BJ (cell line): ENCODE results near the gene MAN1C1. TPM values are rescaled to one million over a fixed set of nuclear protein-coding genes. Genes with fewer than 3 reads are reported as not detected.
"Not testable (repeated sequence)": the region's sequence is repeated elsewhere in the genome, so short reads cannot be mapped to it uniquely, and the experiment has no call there.

ENCODE experiments used
- CTCF ChIA-PET: fragments of 350-600 bp; formaldehyde crosslinking; extraction: SDS; loops from one replicate; lab custom pipeline; 2021; ENCODE audit warnings: antibody characterized with exemption, inconsistent platforms; lab: Yijun Ruan, JAX
- POLR2A ChIA-PET: fragments of 300-600 bp; sonication (Branson Sonifier 250); formaldehyde crosslinking; extraction: SDS; loops from one replicate; lab custom pipeline; 2021; ENCODE audit warnings: antibody characterized with exemption; lab: Charles Lee
- DNase-seq: peaks from one replicate; pipeline ENCODE4 v3.0.0-alpha.2; 2011; ENCODE audit warnings: low read depth
- H3K27me3 ChIP-seq: 2 replicates; pipeline ENCODE4 v1.6.0; 2011; ENCODE audit warnings: low read length; ENCODE audit not compliant: control insufficient read depth, insufficient read depth
- H3K36me3 ChIP-seq: 2 replicates; pipeline ENCODE4 v1.5.1; 2011; ENCODE audit warnings: low read length; ENCODE audit not compliant: control insufficient read depth, insufficient read depth
- H3K4me3 ChIP-seq: 2 replicates; pipeline ENCODE4 v1.5.1; 2011; ENCODE audit warnings: low read depth, mild to moderate bottlenecking, control low read depth, low read length
- polyA plus RNA-seq: library from polyadenylated mRNA; depleted of rRNA; stranded (reverse); fragments of >200 nt; gene quantifications from 2 replicates; pipeline ENCODE4 v1.2.3, GENCODE V29; 2011
- TF ChIP-seq, protein P1 (sequence below): IDR thresholded peaks from 2 replicates; pipeline ENCODE4 v1.5.1; 2011; ENCODE audit warnings: low read depth, mild to moderate bottlenecking, control low read depth, inconsistent platforms, low read length, moderate library complexity; ENCODE audit not compliant: insufficient read depth

MAN1C1 gene
- polyA plus RNA-seq, 1 experiment = 1.1 TPM

DNA sequence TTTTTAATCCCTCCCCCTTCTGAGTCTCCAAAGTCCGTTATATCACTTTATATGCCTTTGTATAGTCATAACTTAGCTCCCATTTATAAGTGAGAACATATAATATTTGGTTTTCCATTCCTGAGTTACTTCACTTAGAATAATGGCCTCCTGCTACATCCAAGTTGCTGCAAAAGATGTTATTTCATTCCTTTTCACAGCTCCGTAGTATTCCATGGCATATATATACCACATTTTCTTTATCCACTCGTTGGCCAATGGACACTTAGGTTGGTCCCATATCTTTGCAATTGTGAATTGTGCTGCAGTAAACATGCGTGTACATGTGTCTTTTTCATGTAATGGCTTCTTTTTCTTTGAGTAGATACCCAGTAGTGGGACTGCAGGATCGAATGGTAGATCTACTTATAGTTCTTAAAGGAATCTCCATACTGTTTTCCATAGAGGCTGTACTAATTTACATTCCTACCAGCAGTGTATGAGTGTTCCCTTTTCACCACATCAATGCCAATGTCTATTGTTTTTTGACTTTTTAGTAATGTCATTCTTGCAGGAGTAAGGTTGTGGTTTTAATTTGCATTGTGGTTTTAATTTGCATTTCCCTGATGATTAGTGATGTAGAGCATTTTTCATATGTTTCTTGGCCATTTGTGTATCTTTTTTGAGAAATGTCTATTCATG is 12.3 kb downstream of the MAN1C1 start:
- Histone ChIP-seq H3K36me3 (no peaks in the 10 kb centered on the region), H3K4me3 (no peak overlapping the region), H3K27me3 (peaks cover 10% of the 10 kb centered on the region)
- ChIA-PET CTCF (interaction anchor here (1.0 to 1.3 kb wide), 3 partner anchors 26 to 171 kb away, joined by 3 to 4 read pairs (median 3); partner anchors contain the start of gene SELENON), POLR2A (no interaction called here)
- TF ChIP-seq, protein P1, sequence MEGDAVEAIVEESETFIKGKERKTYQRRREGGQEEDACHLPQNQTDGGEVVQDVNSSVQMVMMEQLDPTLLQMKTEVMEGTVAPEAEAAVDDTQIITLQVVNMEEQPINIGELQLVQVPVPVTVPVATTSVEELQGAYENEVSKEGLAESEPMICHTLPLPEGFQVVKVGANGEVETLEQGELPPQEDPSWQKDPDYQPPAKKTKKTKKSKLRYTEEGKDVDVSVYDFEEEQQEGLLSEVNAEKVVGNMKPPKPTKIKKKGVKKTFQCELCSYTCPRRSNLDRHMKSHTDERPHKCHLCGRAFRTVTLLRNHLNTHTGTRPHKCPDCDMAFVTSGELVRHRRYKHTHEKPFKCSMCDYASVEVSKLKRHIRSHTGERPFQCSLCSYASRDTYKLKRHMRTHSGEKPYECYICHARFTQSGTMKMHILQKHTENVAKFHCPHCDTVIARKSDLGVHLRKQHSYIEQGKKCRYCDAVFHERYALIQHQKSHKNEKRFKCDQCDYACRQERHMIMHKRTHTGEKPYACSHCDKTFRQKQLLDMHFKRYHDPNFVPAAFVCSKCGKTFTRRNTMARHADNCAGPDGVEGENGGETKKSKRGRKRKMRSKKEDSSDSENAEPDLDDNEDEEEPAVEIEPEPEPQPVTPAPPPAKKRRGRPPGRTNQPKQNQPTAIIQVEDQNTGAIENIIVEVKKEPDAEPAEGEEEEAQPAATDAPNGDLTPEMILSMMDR = no peak
- DNase-seq = no peak

DNA sequence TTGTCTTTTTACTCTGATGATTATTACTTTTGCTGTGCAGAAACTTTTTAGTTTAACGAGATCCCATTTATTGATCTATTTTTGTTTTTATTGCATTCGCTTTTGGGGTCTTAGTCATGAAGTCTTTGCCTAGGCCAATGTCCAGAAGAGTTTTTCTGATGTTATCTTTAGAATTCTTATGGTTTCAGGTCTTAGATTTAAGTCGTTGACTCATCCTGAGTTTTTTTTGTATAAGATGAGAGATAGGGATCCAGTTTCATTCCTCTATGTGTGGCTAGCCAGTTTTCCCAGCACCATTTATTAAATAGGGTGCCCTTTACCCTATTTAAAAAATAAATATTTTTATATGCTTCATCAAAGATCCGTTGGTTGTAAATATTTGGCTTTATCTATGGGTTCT is 13.2 kb downstream of the MAN1C1 start:
- DNase-seq = no peak
- TF ChIP-seq, protein P1 = no peak
- Histone ChIP-seq H3K4me3 (no peak overlapping the region), H3K36me3 (no peaks in the 10 kb centered on the region), H3K27me3 (peaks cover 7% of the 10 kb centered on the region)
- POLR2A ChIA-PET = no interaction called here
- CTCF ChIA-PET = no interaction called here

DNA sequence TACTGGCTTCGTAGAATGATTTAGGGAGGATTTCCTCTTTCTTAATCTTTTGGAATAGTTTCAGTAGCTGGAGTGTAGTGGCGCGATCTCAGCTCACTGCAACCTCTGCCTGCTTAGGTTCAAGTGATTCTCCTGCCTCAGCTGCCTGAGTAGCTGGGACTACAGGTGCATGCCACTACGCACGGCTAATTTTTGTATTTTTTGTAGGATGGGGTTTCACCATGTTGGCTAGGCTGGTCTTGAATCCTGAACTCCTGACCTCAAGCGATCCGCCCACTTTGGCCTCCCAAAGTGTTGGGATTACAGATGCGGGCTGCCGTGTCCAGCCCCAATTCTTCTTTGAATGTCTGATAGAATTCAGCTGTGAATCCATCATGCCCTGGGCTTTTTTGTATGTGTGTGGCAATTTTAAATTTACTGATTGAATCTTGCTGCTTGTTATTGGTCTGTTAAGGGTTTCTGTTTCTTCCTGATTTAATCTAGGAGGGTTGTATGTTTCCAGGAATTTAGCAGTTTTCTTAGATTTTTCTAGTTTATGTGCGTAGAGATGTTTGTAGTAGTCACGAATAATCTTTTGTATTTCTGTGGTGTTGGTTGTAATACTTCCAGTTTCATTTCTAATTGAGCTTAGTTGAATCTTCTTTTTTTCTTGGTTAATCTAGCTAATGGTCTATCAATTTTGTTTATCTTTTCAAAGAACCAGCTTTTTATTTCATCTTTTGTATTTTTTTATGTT is 15.3 kb downstream of the MAN1C1 start:
- TF ChIP-seq, protein P1 = no peak
- peaks cover 2% of the 10 kb centered on the region; the same call in 1 of the 2 replicates for H3K27me3 ChIP-seq
- ChIA-PET CTCF (interaction anchor here (1.0 kb wide), 1 partner anchor 156 kb away, joined by 3 read pairs; no protein-coding TSS in a partner anchor), POLR2A (no interaction called here)
- no peak overlapping the region for H3K4me3 ChIP-seq
- no peaks in the 10 kb centered on the region for H3K36me3 ChIP-seq
- DNase-seq = no peak

DNA sequence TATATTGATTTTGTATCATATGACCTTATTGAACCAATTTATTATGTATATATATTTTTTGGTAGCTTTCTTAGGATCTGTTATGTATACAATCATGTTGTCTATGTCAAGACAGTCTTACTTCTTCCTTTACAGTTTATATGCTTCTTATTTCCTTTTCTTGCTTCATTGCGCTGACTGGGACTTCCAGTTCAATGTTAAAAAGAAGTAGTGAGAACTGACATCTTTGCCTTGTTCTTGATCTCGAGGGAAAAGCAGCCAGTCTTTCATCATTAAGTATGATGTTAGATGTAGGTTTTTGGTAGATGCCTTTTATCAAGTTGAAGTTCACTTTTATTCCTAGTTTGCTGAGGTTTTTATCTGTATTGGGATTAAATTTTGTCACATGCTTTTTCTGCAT is 17.5 kb downstream of the MAN1C1 start:
- H3K4me3 ChIP-seq = no peak overlapping the region
- TF ChIP-seq, protein P1 = no peak
- H3K27me3 ChIP-seq = peaks cover 3% of the 10 kb centered on the region; the same call in 1 of the 2 replicates
- DNase-seq = no peak
- ChIA-PET POLR2A (no interaction called here), CTCF (no interaction called here)
- H3K36me3 ChIP-seq = no peaks in the 10 kb centered on the region

DNA sequence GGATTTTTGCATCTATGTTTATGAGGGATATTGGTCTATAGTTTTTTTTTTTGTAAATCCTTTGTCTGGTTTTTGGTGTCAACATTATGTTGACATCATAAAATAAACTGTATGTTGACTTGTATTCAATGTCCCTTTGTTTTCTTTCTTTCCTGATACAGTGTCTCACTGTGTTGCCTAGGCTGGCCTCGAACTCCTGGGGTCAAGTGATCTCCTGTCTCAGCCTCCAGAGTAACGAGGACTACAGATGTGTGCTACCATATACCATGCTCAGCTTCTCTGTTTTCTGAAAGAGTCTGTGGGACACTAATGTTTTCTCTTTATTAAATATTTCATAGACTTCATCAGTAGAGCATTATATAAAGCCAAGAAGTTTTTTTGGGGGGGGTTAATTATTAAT is 18.3 kb downstream of the MAN1C1 start:
- TF ChIP-seq, protein P1 = no peak
- POLR2A ChIA-PET = no interaction called here
- Histone ChIP-seq H3K36me3 (no peaks in the 10 kb centered on the region), H3K27me3 (peaks cover 3% of the 10 kb centered on the region; the same call in 1 of the 2 replicates), H3K4me3 (no peak overlapping the region)
- CTCF ChIA-PET = no interaction called here
- DNase-seq = no peak

DNA sequence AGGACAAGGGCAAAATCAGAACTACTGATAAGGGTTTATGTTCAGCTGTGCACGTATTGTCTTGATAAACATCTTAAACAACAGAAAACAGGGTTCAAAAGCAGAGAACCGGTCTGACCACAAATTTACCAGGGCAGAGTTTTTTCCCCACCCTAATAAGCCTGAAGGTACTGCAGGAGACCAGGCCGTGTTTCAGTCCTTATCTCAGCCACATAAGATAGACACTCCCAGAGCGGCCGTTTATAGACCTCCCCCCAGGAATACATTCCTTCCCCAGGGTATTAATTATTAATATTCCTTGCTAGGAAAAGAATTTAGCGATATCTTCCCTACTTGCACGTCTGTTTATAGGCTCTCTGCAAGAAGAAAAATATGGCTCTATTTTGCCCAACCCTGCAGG is 19.6 kb downstream of the MAN1C1 start:
- DNase-seq, POLR2A ChIA-PET, H3K4me3 ChIP-seq, H3K36me3 ChIP-seq, CTCF ChIA-PET: not testable (repeated sequence)
- H3K27me3 ChIP-seq = peaks cover 13% of the 10 kb centered on the region
